Endometrium (tissue), 2 donors: Measurements from ENCODE around the gene FSD1.
A peak's percentile ranks its signal among the peaks of the same experiment; 100 is the strongest.
"Not testable (repeated sequence)": the region's sequence is repeated elsewhere in the genome, so short reads cannot be mapped to it uniquely, and the experiment has no call there.

Experiments
- FAIRE-seq: peaks from 2 replicates; lab custom pipeline; 2012; peaks lifted over from hg19 to GRCh38; lab: Jason Lieb, UNC
- donor health status: control.
- donor health status: control.

FSD1 gene

DNA sequence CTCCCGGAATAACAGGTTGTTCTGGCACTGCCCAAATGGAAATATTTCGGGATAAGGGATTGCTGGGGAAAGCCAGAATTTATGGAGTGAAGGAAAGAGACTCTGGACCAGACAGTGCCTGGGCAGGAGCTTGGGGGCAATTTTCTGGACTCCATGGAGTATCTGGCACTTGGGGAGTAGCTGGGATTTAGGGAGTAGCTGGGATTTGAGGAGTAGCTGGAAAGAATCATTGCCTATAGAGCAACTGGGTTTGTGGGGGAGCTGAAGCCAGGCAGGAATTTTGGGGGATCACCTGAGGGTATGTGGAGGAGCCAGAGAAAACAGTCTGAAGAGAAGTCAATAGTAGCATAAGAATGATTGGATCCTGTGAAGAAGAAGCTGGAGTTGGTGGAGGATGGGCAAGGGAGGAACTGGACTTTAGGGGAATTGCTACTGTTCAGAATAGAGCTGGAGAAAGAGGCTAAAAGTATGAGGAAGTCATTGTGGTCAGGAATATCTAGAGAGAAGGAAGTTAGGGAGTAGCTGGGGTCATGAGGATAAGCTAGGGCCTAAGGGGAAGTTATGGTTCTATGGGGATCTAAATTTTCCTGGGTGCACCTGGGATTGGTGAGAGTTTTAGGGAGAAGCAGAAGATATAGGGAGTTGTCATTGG is 14.8 kb downstream of the FSD1 start:
- no peak for FAIRE-seq

DNA sequence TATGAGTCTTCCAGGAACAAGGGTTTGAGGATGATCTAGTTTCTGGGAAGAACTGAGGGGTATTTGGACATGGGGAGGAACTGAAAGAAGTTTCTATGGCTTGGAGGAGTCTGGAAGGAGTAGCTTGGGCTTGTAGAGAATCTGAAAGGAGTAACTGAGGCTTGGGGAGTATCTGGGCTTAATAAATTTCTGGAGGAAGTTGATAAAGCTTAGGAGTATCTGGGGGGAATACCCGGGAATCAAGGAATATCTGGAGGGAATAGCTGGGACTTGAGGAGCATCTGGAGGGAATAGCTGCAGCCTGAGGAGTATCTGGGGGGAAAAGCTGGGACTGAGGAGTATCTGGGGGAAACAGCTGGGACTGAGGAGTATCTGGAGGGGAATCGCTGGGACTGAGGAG is 16.0 kb downstream of the FSD1 start:
- FAIRE-seq, result no peak

DNA sequence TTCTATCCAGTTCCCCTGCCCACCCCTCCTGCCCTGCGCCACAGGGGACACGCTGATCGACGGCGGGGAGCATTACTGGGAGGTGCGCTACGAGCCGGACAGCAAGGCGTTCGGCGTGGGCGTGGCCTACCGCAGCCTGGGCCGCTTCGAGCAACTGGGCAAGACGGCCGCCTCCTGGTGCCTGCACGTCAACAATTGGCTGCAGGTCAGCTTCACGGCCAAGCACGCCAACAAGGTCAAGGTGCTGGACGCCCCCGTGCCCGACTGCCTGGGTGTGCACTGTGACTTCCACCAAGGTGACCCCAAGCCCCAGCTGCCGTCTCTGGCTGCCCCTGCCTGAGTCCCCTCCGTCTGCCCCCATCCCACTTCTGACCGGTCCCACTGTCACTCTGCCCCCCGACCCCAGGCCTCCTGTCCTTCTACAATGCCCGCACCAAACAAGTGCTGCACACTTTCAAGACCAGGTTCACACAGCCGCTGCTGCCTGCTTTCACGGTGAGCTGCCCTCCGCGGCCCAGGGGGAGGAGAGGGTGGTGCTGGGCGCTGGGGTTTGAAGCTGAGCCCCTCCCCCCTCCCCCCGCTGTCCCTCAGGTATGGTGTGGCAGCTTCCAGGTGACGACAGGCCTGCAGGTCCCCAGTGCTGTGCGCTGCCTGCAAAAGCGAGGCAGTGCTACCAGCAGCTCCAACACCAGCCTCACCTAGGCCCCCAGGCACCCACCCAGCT is 18.7 kb downstream of the FSD1 start:
- FAIRE-seq, result no peak

DNA sequence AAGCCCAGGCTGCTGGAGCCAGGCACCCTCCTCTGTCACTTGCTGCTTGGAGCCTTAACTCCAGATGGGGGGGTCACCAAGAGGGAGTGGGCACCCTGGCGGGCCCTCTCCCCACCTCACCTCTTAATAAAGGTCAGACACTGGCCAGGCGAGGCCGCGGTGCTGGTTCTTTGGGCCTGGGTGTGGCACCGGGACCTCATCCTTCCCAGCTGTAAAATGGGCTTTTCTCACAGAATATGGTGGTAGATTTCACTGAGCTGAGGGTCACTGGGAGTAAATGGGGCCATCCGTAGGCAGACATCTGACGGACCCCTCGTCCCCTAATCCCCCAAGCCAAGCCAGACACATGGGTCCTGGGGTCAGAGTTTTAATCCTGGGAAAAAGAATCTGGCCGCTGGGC is 19.3 kb downstream of the FSD1 start:
- FAIRE-seq, result no peak

DNA sequence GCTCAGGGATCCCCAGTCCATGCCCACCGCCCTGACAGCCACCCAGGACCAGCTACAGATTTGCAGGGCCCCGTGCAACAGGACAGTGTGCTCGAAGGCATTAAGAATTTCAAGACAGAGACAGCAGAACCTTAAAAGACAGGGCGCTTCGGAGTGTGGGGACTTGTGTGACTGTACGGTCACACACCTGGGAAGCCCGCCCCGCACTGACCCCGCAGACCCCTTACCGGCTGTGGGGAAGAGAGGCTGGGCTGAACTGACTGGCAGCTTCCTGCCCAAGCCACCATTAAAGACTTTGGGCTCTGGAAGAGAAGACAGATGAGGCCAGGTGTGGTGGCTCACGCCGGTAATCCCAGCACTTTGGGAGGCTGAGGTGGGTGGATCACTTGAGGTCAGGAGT is 19.8 kb downstream of the FSD1 start:
- FAIRE-seq, result no peak

DNA sequence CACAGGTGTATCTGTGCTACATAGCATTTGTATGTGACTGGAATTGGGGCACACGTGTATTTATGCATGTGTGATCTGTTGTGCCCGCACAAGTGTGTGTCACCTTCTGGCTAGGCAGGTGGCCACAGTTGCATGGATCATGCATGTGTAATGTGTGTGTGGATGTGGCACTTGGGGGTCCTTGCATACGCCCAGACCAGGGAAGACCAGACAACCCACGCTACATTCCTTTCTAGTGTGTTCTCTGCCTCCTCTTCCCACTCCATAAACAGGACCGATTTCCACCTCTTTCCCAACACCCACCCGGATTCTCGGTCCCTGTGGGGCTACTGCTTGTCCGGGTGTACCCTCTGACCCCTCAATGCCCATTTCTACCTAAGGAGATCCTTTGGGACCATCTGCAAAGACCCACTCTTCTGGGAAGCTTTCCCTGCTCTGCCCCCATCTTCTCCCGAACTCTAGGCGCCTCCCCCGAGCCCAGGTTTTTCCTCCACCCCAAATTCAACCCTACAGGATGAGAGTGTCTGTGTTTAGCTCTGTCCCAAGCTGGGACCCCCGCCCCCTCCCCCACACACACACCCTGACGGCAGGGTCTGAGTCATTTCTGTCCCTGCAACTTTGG is 21.9 kb downstream of the FSD1 start:
- no peak for FAIRE-seq

DNA sequence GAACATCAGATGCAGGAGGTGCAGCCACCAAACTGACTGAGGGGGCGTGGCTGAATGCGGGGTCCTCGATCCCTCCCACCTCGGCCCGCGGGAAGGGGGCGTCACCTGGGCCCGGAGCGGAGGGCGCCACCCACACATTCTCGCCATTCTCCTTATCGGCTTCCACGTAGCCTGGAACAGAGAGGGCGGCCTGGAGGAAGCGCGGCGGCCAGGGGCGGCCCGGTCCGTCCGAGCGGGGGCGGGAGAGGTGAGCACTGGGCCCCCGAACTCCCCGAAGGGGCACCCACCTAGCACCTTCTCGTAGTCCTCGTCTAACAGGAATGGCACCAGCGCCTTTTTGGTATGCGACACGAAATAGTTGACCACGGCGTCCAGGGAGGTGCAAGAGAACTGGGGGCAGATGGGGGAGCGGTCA is 22.4 kb downstream of the FSD1 start:
- no peak for FAIRE-seq

DNA sequence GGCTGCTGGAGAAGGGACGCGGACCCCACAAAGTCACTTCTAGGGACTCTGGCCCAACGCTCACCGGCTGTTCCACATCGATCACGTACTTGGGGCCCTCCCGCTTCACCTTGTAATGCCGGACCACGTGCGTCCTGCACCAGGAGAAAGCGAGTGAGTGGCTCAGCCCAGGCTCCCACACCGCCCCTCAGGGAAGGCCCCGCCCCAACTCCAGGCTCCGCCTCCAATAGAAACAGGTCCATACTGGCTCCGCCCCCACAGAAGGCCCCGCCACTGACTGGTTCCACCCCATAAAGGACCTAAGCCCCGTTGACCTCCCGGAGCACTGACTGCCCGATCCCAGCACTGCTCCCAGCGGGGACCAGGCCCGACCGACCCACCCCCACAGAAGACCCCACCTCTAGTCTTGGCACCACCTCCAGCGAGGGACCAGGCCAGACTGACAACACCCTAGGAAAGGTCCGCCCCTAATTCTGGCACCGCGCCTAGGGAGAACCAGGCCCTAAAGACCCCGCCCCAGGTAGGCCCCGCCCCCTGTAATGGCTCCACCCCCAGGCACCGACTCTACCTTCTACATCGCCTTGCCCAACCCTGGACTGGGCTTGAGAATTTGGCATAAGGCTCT is 23.0 kb downstream of the FSD1 start:
- FAIRE-seq, result no peak

DNA sequence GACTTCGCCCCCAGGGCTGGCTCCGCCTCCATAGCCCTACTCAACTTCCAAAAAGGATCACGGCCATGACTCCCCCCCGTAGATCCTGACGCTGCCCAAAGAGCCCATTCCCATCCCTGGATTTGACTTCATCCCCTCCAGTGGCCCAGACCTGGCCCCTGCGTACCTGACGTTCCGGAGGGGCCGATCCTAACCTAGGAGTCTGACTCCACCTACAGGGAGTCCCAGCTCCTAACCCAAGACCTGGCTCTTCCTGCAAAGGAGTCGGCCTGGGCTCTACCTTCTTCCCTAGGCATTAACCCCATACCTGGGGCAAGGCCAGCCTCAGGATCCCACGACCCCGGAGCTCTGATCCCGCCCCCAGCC is 23.5 kb downstream of the FSD1 start:
- no peak for FAIRE-seq

DNA sequence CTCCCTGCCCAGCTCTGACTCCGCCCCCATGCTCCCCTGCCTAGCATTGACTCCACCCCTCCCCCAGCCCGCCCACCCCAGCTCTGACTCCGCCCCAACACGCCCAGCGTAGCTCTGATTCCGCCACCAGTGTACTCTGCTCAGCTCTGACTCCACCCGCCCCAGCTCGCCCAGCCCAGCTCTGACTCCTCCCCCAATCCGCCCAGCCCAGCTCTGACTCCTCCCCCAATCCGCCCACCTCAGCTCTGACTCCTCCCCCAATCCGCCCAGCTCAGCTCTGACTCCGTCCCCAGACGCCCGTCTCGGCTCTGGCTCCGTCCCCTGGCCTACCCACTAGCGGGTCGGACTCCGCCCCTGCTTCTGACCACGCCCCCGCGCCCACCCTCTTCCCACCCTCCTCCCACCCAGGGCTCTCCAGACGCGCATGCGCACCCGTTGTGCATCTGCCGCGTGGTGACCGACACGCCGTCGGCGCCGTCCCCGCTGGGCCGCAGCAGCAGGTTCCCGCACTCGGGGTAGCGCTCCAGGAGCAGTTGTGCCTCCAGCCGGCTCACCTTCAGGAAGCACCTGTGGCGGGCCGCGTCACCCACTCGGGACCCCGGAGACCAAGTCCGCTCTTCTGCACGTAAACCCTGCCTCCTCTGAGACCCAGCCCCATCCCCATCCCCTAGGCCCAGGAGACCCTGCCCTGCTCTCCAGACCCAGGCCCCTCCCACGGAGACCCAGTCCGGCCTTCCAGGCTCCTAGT is 24.0 kb downstream of the FSD1 start:
- FAIRE-seq, result peak; percentile 8

DNA sequence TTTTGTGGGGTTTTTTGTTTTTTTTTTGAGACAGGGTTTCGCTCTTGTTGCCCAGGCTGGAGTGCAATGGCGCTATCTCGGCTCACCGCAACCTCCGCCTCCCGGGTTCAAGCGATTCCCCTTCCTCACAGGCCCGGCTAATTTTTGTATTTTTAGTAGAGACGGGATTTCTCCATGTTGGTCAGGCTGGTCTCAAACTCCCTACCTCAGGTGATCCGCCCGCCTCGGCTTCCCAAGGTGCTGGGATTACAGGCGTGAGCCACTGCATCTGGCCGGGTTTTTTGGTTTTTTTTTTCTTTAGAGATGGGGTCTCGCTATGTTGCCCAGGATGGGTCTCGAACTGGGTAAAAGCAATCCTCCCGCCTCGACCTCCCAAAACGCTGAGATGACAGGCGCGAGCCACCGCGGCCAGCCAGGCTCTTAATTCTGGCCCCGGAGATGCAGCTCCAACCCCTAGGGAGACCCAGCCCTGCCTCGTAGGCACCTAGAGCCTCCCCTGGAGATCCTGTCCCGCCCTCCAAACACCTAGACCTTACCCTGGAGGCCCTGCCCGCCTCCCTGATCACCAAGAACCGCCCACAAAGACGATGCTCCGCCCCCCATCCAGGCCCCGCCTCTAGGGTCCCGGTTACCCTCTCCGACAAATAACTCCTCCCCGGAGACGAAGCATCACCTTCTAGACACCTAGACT is 24.7 kb downstream of the FSD1 start:
- not testable (repeated sequence) for FAIRE-seq

DNA sequence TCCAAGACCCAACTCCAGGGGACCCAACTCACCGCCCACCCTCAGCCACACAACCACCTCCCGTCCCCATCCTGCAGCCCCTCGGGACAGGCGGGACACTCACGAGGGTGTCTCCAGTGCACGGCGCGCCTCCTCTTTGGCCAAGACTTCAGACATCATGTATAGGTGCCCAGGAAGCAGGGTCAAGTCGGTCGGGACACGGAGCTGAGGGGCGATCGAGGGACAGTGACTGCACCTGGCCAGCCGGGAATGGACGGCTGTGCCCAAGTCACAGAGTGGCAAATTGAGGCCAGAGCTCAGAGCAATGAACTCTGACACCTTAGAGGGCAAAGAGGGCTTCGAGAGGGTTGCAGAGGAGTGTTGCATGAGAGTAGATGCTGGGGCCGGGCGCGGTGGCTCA is 25.5 kb downstream of the FSD1 start:
- no peak for FAIRE-seq

DNA sequence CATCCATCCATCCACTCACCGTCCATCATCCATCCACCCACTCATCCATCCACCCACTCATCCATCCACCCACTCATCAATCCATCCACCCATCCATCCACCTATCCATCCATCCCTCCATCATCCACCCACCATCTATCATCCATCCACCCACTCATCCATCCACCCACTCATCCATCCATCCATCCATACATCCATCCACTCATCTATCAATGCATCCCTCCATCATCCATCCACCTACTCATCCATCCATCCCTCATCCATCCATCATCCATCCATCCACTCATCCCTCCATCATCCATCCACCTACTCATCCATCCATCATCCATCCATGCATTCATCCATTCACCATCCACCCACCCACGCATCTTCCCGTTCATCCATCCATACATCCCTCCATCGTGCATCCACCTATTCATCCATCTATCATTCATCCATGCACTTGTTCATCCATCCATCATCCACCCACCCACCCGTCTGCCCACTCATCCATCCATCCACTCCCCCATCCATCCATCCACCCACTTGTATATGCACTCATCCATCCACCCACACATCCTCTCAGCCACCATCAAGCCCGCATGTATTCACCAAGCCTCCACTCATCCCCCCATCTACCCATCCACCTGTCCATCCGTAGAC is 30.7 kb downstream of the FSD1 start:
- FAIRE-seq, result no peak

DNA sequence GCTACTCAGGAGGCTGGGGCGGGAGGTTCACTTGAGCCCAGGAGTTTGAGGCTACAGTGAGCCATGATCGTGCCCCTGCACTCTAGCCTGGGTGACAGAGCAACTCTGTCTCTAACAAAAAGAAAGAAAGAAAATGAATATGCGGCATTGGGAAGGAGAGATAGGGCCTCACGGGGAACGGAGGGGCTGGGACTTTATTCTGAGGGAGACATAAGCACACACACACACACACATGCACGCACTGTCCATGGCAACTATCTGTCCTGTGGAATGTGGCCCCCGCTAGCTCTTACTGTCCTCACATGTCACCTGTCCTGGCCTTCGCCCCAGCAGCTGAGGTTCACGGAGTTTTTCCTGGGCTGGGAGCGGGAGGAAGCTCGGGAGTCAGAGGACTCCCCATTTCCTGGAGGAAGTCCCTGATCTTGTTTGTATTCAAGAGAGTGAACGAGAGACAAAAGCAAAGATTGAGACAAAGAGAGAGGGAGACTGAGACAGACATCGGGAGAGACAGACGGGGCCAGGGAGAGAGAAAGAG is 33.6 kb downstream of the FSD1 start:
- FAIRE-seq, result no peak

DNA sequence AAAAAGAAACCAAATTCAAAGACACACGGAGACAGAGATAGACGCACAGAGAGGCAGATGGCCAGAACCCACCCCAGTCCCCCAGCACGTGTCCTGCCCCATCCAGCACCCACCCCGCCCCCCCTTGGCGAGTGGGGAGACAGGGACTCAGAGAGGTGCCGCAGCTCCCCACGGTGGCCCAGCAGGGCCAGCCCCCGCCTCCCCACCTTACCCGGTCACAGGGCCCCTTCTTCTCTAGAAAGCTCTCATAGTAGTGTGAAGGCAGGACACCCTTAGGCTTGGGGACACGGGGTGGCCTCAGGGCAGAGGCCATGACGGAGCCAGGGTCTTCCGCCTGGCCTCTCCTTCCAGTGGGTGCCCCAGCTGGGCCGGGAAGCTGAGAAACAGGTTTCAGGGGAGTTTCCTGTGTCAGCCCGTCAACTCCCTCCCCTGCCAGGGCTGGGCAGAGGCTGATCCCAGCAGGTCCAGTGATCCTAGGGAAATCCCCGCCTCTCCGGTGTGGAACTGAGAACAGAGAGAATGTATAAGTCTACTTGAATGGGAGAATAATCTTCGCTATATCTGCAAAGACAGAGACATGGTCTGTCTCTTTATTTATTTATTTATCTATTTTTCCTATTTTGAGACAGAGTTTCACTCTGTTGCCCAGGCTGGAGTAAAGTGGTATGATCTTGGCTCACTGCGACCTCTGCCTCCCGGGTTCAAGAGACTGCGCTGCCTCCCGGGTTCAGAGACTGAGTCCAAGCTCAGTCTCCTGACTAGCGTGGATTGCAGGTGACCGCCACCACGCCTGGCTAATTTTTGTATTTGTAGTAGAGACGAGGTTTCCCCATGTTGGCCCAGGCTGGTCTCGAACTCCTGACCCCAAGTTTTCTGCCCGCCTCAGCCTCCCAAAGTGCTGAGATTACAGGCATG is 34.3 kb downstream of the FSD1 start, which contains the start of gene STAP2:
STAP2 (minus strand) TSS at position 387 of the 915 bp plus-strand sequence; CDS start at position 313, 74 bp downstream.
- no peak for FAIRE-seq

DNA sequence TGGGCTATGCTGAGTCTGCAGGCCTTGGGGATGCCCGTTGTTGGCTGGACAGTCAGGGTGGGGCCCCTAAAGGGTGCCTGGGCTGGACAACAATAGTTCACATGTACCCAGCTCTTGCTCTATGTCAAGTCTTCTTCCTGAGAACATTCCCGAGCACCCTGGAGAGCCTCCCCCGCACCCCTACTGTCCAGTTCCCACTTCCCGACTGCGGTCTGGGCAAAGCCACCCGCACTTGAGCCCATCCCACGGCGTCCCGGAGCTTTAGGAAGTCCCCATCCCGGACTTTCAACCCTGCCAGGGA is 37.9 kb downstream of the FSD1 start:
- no peak for FAIRE-seq

DNA sequence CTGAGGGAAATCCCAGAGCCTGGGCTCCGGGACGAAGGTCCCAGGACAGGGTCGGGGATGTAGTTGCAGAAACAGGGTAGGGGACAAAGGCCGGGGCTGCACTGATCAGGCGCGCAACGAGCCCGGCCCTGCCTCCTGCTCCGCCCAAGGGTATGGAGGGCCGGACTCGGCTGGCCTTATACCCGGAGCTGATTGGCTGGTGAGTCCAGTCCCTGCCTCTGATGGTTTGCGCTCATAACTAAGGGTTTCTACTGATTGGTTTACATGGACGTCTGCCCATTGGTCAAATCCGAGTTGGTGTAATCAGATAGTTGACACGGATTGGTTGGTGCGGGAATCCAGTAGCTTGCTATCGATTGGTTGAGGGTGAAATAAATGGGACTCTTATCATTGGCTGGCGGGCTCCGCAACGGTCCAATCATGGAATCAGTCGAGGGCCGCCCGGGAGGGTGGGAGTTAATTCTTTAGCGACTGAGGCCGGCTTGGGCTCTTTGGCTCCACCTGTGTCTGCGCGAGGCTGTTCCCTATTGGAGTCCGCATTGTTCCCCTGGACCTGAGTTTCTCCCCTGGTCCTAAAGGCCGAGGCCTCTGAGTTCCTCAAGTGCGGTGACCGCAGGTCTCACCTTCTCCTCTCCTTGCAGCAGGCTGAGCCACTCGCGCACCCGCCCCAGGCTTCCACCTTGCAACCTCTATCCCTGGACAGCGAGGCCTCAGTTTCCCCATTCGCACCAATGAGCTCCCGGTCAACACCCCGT is 38.4 kb downstream of the FSD1 start:
- peak; percentile 100 for FAIRE-seq

DNA sequence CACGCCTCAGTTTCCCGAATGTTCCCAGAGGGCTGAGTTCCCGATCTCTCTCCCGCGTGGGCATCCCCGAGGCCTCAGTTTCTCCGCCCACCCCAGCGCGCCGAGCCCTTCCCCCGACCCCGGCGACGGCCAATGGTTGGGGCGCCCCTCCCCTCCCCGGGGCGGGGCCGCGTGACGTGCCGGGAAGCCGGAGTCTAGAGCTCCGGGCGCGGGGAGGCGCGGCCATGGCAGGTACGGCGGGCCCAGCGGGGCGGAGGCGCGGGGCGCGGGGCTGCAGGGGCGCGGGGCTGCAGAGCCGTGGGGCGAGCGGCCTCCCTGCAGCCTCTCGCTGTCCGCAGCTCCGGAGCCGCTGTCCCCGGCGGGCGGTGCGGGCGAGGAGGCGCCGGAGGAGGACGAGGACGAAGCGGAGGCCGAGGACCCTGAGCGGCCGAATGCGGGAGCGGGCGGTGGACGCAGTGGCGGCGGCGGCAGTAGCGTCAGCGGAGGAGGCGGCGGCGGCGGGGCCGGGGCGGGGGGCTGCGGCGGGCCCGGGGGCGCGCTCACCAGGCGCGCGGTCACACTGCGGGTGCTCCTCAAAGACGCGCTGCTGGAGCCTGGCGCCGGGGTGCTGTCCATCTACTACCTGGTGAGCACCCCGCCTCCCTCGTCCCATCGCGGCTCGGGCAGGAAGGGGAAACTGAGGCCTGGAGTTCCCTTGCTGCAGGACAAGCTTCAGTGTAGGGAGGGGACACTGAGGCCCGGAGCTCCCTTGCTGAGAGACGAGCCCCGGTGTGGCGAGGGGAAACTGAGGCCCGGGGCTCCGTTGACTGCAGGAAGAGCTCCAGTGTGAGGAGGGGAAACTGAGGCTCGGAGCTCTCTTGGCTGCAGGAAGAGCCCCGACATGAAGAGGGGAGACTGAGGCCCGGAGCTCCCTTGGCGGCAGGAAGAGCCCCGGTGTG is 39.2 kb downstream of the FSD1 start, which contains the start of gene MPND:
MPND (plus strand) TSS at position 193 of the 938 bp plus-strand sequence; CDS start at position 225, 32 bp downstream.
- FAIRE-seq, result no peak
